Endometrial microvascular endothelial cells (primary cell): ENCODE data around the gene FZR1. TPM values are rescaled to one million over a fixed set of nuclear protein-coding genes. Genes with fewer than 3 reads are reported as not detected.

Source experiments
- in situ Hi-C: cut with HindIII; loops from 2 replicates; pipeline ENCODE4 v1.10.0; 2017; ENCODE audit warnings: low sequenced_read_pairs, low pct_unique_long_range_greater_than_20kb; ENCODE audit errors: inconsistent ontology term
- total RNA-seq: library from RNA; depleted of rRNA; stranded (reverse); fragments of >200 nt; gene quantifications from one replicate; pipeline ENCODE4 v1.2.3, GENCODE V29; 2015; ENCODE audit errors: inconsistent ontology term

The FZR1 gene
- total RNA-seq, 1 donor from 2014 or later: 44.3 TPM

DNA sequence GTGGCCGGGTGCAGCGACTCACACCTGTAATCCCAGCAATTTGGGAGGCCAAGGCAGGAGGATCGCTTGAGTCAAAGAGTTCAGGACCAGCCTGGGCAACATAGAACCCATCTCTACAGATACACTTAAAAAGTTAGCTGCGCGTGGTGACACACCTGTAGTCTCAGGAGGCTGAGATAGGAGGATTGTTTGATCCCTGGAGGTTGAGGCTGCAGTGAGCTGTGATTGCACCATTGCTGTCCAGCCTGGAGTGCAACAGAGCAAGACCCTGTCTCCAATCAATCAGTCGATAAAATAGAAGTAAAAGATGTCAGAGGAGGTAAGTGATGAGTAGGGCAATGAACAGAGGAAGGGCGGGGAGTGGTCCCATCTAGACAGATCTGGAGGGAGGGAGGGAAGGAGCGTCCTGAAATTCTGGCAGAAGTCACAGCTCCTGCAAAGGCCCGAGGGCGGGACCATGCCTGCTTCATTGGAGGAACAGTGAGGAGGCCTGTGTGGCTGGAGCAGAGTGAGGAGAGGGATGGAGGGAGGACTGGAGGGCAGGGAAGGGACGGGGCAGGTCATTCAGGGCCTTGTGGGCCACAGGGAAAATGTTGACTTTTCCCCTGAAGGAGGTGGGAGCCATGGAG, 35.5 kb upstream of the FZR1 start:
- in situ Hi-C loops: no loop called here

DNA sequence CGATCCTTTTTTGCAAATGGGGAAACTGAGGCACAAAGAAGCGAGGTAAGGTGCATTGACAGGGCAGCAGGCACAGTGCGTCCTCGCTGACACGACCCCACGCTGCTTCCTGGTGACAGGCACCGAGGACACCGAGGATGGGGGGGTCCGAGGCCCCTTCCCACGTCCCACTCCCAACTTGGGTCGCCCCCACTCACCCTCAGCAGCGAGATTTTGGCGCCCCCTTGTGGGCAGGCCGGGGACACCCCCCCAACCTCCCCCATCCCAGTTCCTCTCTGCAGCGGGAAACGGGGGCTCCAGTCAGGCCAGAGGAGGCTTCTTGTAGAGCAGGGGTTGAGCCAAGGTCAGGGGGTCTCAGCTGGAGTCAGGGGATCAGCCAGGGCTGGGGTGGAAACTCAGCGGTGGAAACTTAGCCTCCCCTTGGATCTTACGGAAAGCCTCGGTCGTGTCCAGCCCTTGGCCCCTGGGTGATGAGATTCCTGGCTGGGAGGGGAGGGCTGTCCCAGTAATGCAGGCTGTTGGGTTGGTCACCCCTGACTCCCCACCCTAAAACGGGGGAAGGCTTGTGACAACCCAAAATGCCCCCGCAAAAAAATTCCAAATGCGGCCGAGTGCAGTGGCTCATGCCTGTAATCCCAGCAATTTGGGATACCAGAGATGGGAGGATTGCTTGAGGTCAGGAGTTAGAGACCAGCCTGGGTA, 34.0 kb upstream of the FZR1 start:
- in situ Hi-C loops: no loop called here

DNA sequence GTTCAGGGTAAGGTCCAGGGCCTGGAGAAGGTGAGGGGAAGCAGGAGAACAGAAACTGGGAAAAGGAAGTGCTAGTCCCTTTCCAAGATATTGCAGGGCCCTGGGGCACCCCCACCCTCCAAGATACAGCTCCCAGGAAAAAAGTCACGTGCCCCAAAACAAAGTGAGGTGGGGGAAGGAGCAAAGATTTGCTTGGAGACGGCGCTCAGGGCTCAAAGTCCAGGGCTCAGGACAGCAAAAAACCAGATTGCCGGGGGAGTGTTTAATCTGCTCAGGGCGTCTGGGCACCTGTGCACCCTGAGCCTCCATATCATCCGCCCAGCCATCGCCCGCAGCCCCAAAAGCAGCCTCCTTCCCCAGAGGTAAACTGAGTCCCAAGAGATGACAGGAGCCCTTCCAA, 32.1 kb upstream of the FZR1 start:
- in situ Hi-C loops: no loop called here

DNA sequence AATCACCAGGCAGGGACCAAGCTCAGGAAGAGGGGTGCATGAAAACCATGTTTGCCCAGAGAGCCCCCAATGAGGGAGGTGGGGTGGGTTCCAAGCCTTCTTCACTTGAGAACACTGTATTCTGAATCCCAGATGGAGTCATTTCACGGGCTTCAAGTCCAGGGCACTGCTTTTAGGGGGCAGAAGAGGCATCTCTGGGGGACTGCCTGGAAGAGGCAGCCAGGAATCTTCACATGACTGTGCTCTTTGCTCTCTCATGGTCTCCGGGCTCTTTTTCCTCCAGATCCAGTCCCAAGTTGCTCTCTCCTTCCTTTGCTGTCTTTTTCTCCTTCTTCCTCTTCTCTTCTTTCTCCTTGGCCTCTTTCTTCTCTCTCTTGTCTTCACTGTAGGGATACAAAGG, 31.5 kb upstream of the FZR1 start:
- in situ Hi-C loops: no loop called here

DNA sequence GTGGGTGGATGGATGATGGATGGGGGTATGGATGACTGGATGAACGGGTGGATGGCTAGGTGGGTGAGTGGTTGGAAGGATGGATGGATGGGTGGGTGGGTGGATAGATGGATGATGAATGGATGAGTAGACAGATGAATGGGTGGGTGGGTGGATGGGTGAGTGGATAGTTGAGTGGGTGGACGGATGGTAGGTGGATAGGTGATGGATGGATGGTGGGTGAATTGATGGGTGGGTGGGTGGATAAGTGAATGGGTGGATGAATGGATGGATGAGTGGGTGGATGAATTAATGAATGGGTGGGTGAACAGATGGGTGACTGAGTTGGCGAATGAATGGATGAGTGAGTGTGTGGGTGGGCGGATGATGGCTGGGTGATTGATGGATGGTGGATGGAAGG, 30.7 kb upstream of the FZR1 start:
- in situ Hi-C loops: no loop called here

DNA sequence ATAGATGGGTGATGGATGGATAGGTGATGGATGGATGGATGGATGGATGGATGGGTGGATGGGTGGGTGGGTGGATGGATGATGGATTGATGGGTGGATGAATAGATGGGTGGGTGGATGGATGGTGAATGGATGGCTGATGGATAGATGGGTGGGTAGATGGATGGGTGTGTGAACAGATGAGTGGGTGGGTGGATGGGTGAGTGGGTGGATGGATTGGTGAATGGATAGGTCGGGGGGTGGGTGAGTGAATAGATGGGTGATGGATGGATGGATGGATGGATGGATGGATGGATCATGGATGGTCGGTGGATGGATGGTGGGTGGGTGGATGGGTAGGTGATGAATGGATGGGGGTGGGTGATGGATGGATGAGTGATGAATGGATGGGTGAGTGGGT, 29.3 kb upstream of the FZR1 start:
- in situ Hi-C loops: no loop called here

DNA sequence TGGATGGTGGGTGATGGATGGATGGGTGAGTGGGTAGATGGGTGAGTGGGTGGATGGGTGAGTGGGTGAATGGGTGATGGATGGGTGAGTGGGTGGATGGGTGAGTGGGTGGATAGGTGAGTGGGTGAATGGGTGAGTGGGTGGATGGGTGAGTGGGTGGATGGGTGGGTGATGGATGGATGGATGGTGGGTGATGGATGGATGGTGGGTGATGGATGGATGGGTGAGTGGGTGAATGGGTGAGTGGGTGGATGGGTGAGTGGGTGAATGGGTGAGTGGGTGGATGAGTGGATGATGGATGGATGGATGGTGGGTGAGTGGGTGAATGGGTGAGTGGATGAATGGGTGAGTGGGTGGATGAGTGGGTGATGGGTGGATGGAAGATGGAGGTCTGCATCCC, 28.6 kb upstream of the FZR1 start:
- in situ Hi-C loops: no loop called here

DNA sequence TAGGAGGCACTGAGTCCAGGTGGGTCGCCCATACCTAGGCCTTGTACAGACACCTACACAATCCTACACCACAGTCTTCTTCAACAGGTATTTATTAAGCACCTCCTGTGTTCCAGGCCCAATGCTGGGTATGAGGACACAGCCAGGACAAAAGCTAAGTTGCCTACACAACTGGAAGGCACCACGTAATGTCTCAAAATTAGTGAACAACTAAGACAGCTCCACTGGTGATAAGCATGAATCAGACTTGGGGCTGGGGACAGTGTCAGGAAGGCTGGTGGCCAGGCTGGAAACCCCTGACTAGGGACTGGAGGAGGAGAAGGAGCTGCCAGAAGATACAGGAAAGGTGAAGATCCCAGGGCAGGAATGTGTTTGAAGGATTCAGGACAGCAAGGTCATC, 28.2 kb upstream of the FZR1 start:
- in situ Hi-C loops: no loop called here

DNA sequence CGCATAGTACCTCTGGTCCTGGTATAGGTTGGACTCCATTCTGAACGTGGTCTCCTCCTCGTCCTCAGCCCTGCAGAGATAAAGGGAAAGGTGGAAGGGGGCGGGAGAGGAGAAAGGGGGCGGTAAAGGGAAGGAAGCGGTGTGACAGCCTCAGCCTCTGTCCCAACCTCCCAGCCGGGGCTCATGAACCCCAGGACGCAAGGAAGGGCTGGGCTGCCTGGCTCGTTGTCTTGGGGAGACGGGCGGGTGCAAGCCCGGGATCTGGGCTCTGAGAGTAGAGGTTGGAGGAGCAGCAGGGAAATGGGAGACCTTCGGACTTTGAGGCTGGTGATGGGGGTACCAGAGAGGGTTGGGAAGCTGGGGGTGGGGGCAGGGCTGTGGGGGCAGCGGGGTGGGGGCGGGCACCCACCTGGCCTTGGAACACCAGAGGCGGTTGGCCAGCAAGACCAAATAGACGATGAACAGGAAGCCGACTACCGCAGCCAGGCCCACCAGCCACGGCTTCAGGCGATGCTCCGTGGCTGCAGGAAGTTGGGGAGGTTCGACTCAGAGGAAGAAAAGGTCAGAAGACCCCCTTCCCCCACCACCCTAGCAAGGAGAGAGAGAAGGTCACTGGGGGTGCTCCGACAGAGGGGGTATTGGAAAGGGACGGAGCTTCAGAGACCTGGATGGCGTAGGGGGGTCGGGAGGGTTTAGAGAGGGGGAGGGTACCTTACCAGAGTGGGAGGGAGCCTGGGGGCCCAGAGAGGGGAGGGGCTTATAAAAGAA, 27.5 kb upstream of the FZR1 start:
- in situ Hi-C loops: no loop called here

DNA sequence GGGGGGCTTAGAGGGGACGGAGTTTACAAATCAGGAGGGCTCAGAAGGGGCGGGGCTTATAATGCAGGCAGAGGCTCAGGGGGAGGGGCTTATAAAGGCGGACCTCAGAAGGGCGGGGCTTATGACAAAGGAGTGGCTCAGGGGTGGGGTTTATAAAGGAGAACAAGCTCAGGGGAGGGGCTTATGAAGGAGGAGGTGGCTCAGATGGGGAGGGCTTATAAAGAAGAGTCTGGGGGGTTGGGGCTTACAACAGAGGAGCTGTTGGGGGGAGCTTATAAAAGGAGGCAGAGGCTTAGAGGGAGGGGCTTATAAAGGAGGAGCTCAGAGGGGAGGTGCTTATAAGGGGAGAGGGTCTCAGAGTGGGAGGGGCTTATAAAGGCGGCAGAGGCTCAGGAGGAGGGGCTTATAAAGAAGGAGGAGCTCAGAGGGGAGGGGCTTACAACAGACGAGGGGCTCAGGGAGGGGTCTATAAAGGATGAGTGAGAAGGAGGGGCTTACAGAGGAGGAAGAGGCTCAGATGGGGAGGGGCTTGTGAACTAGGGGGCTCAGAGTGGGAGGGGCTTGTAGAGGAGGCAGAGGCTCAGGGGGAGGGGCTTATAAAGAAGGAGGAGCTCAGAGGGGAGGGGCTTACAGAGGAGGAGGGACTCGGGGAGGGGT, 26.8 kb upstream of the FZR1 start:
- in situ Hi-C loops: no loop called here

DNA sequence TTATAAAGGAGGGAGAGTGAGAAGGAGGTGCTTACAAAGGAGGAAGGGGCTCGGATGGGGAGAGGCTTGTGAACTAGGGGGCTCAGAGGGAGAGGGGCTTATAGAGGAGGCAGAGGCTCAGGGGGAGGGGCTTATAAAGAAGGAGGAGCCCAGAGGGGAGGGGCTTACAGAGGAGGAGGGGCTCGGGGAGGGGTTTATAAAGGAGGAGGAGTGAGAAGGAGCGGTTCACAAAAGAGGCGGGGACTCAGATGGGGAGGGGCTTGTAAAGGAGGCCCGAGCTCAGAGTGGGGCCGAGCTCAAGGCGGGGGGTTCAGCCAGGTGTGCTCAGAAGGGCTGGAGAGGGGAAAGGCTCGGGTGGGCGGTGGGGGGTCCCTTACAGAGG, 26.3 kb upstream of the FZR1 start:
- in situ Hi-C loops: no loop called here

DNA sequence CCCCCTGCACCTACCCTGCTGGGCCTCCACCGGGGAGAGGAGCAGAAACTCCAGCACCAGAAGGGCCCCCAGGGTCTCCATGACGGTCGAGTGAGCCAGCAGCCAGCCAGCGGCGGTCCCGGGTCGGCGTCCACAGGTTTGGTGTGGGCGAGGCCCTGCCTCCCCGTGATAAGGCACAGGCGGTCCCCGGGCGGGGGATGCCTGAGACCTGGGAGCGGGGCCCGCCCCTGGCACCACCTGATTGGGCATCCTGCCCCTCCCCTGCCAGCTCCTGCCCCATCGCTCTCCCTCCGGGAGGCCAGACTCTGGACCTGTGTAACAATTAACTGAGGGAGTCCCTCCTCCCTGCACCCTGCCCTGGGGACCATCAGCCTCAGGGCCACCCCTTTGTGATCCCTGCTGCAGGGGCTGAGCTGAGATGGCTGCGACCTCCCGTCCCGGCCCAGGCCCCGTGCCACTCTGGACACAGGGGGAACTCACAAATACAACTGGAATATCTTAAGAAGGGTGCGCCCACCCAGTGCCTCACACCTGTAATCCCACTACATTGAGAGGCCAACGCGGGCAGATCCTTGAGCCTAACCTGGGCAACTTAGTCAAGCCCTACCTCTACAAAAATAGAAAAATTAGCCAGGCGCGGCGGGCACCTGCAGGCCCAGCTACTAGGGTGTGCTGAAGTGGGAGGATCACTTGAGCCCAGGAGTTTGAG, 25.6 kb upstream of the FZR1 start, which contains the start of gene SMIM24:
Gene SMIM24, minus strand, starts transcription at position 143 of the 709 bp plus-strand sequence. Its CDS starts 62 bp downstream, at position 81.
- in situ Hi-C loops: no loop called here

DNA sequence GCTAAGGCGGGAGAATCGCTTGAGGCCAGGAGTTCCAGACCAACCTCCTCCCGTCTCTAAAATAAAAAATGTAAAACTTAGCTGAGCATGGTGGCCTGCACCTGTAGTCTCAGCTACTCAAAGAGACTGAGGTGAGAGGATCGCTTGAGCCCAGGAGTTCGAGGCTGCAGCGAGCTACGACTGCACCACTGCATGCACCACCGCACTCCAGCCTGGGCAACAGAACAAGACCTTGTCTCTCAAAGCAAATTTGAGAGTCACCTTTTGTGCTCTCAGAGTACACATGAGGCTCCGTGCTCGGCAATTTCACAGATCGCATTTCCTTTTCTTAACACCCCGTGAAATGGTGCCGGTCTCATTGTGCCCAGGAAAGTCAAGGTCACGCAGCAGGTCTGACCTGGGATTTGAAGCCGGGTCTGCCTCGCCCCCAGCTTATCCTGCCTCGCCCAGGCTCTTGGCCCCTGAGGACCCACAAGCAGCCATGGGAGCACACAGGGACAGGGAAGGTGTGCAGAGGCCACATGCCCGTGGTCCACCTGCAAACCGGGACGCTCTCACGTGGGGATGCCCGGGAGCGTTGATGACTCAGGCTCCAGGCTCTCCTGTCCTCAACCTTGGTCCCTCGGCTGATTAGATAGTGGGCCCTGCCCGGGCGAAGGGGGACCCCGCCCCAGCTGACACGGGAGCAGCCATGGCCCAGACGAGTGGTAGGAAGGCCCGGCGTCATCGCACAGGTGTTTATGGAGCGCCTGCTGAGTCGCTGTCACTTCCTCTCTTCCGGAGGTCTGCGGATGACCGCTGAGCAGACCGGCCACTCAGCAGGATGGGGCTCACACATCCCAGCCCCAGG, 24.6 kb upstream of the FZR1 start:
- in situ Hi-C loops: no loop called here

DNA sequence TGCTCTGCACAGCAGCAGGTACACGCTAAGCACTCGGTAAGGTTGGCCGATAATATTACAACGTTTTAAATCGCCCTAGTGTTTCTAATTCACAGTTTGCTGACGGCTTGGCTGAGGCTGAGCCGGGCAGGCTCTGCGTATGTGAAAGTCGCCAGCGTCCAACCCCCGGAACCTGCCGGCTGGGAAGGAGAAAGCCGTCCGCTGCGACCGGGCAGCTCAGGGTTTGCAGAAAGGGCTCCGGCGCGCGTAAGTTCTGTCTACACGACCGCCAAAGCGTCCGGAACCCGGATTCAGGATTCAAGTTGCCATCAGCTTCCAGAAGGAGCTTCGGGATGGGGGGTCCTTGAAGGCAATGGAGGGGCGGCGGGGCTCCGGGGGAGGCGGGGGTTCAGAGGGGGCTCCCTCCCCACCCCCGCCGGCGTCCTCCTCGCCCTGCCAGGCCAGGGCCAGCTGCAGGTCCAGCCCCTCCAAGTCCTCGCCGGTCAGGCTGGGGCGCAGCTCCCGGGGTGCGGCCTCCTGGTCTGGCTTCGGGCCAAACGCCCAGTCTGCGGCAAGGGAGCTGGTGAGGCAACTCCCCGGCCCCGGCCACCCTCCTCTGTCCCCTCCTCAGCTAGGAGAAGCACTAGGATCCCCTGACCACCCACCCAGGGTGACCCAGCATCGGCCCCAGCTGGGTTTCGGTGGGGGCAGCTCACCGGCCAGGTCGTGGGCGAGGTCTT, 23.4 kb upstream of the FZR1 start:
- in situ Hi-C loops: no loop called here

DNA sequence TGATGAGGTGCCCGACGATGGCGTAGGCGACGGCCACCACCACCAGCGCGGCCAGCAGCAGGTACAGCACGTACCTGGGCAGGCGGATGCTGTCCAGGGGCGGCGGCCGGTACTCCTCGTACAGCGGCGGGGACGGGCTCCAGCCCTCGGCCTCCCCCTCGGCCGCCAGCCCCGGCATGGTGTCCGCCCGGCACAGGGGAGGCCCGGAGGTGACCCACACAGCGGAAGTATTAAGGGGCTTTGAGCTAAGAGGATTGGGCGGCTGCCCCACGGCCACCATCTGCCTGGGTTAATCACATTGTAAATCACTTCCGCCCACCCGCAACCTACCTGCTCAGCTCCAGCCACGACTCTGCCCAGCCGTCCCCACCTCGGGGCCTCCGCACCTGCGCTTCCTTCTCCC, 22.9 kb upstream of the FZR1 start, which contains the start of gene SMIM44:
Gene SMIM44, minus strand, starts transcription at position 216 of the 403 bp plus-strand sequence. Its CDS starts 38 bp downstream, at position 178.
- in situ Hi-C loops: no loop called here

DNA sequence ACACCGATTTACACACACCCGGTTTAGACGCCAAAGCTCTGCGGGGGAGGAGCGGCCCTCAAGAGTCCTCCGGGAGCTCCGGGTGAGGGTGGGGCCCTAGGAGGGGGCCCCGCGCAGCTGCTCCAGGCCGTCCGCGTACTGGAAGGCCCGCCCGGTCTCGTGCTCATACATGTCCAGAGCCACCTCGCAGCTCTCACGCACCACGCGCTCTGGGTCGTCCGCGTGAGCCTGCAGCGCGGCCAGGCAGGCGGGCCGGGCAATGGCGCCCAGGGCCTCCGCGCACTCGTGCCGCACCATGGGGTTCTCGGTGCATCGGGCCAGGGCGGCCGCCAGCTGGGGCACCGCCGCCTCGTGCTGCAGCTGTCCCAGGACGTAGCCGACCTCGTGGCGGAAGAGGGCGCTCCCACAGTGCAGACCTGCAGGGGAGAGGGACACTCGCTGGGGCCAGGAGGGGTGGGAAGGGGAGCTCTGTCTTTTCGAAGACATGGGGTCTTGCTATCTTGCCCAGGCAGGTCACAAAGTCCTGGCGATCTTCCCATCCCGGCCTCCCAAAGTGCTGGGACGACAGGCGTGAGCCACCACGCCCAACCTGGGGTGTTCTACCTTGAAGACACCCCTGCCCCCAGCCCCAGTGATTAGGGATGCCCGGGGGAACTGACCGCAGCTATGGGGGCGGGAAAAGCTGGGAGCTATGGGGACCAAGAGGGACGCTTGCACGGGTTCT, 14.6 kb upstream of the FZR1 start:
- in situ Hi-C loops: no loop called here
